Liver (tissue), 3 donors: ENCODE data around the gene SHC1.

Experiments
- ATF3 ChIP-seq: IDR thresholded peaks from 2 replicates; pipeline ENCODE4 v1.6.1; 2016; ENCODE audit warnings: antibody characterized with exemption
- CTCF ChIP-seq: fragments of 150-350 bp; IDR thresholded peaks from 2 replicates; pipeline ENCODE4 v1.5.1; 2017; ENCODE audit warnings: improper control_type of control experiment, low read depth, low read length; ENCODE audit not compliant: missing input control
- FOXA2 ChIP-seq: IDR thresholded peaks from 2 replicates; pipeline ENCODE4 v1.6.1; 2016; ENCODE audit warnings: antibody characterized with exemption
- JUND ChIP-seq, 2 donors: IDR thresholded peaks; 2 replicates each; pipeline ENCODE4 v1.6.1; 2016; ENCODE audit warnings: antibody characterized with exemption in 2 of 2
- MAX ChIP-seq: IDR thresholded peaks from 2 replicates; pipeline ENCODE4 v1.6.1; 2016; ENCODE audit warnings: antibody characterized with exemption
- REST ChIP-seq: IDR thresholded peaks from 2 replicates; pipeline ENCODE4 v1.6.1; 2016; ENCODE audit warnings: antibody characterized with exemption, mild to moderate bottlenecking
- YY1 ChIP-seq: IDR thresholded peaks from 2 replicates; pipeline ENCODE4 v1.6.1; 2016; ENCODE audit warnings: antibody characterized with exemption, mild to moderate bottlenecking
- donor health status: healthy.
- donor health status: healthy.

GRCh38 chr1:155008015-155008941 is 37.7 kb upstream of the SHC1 start:
- TF ChIP-seq JUND (IDR thresholded peaks at IDR 0.05) (no peak), ATF3 (no peak), FOXA2 (no peak), CTCF (no peak), REST (no peak), MAX (no peak), YY1 (no peak)
